Measurements from ENCODE around the gene IL4I1.

IL4I1 gene

DNA sequence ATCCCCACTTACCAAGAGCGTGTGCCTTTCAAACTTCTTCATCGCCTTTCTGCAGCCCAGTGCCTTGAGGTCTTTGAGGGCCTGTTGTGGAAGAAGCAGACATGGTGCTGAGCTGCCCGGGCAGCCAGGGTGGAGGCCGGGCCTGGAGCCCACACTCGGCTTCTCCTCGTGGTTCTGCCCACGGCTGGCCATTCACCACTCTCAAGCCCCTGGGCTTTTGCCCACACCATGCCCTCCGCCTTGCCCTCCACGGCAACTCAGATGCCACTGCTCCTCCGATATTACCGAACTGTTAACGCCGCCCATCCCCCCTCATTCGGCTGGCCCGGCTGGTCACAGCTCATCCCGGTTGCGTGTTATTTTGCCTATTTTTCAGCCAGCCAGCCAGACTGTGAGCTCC is 5.3 kb downstream of the IL4I1 start:
- no peaks in the 10 kb centered on the region for H3K9me3 Mint-ChIP-seq
- no peaks in the 10 kb centered on the region for H3K27me3 Mint-ChIP-seq
- no peak overlapping the region for H3K27ac Mint-ChIP-seq
- H3K36me3 Mint-ChIP-seq (ENCODE audit: low read depth): peaks cover 5% of the 10 kb centered on the region
- peaks cover 39% of the 10 kb centered on the region for H3K4me1 Mint-ChIP-seq (ENCODE audit: low read depth)
- H3K4me3 Mint-ChIP-seq: no peak overlapping the region

DNA sequence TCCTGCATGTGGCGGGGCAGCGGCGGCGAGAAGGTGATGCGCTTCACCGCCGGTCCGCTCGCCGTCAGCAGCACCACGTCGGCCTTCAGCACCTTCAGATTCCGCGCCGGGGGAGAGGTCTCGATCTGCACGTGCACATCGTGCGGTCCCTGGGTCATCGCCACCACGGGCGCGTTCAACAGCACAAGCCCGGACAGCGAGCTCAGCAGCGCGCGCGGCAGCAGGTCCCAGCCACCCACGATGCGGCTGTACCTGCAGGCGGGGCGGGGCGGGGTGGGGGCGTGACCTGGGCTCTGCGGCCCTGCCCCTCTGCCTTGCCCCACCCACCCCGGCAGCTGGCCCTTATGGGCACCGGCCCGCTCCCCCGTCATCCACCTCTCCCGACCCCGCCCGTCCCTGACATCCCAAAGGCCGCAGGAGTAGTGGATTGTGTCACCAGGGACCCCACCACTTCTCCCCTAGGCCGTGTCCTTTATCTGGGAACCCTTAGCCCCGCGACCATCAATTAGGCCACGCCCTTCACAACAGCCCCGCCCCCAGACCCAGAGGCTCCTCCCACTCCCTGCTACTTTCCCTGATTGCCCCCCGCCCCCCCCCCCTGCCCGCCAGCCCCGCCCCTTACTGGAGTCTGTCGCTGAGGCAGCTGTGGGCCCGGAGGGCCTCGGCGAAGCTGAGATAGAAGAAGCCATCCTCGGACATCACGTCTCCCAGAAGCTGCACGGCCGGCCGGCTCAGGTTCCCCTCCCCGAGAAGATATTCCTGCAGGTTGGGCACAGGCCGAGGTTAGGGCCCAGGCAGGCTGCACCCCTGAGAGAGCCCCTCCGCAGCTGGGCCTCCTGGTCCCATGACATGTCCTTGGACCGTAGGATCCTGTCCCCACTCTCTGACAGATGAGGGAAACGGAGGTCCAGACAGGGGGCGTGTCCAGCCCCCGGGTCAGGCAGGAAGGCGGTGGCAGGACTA is 6.1 kb downstream of the IL4I1 start:
- H3K27me3 Mint-ChIP-seq: no peaks in the 10 kb centered on the region
- no peaks in the 10 kb centered on the region for H3K9me3 Mint-ChIP-seq
- H3K4me1 Mint-ChIP-seq (ENCODE audit: low read depth): peaks cover 32% of the 10 kb centered on the region
- peaks cover 7% of the 10 kb centered on the region for H3K36me3 Mint-ChIP-seq (ENCODE audit: low read depth)
- H3K27ac Mint-ChIP-seq: peak overlapping the region; percentile 51
- H3K4me3 Mint-ChIP-seq: peak overlapping the region; percentile 64

GRCh38 chr19:49889687-49890348 is 6.9 kb downstream of the IL4I1 start:
- peak overlapping the region; percentile 51 for H3K27ac Mint-ChIP-seq

GRCh38 chr19:49889038-49889686 is 7.5 kb downstream of the IL4I1 start:
- Mint-ChIP-seq H3K9me3 (no peaks in the 10 kb centered on the region), H3K27me3 (no peaks in the 10 kb centered on the region), H3K27ac (no peak overlapping the region), H3K36me3 (ENCODE audit: low read depth) (peaks cover 21% of the 10 kb centered on the region), H3K4me3 (no peak overlapping the region), H3K4me1 (ENCODE audit: low read depth) (peaks cover 18% of the 10 kb centered on the region)

More at GRCh38 chr19:49889687-49890348, 6.9 kb downstream of the IL4I1 start:
- Mint-ChIP-seq H3K4me1 (ENCODE audit: low read depth) (peaks cover 24% of the 10 kb centered on the region), H3K9me3 (no peaks in the 10 kb centered on the region), H3K27me3 (no peaks in the 10 kb centered on the region), H3K36me3 (ENCODE audit: low read depth) (peaks cover 15% of the 10 kb centered on the region), H3K4me3 (peak overlapping the region; percentile 64)

DNA sequence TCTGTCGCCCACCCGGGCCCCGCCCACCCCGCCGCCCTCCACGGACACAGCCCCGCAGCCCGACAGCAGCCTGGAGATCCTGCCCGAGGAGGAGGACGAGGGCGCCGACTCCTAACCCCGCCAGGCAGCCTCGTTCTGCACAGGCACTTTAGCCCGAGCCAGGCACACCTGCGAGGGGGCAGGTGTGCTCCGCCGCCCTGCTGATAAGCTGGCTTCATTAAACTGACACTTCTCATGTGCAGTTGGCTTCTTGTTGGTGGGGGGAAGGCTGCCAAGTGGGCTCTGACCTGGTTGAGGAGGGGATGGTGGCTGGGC is 8.2 kb downstream of the IL4I1 start:
- H3K4me1 Mint-ChIP-seq (ENCODE audit: low read depth): peaks cover 15% of the 10 kb centered on the region
- no peaks in the 10 kb centered on the region for H3K9me3 Mint-ChIP-seq
- no peak overlapping the region for H3K27ac Mint-ChIP-seq
- no peak overlapping the region for H3K4me3 Mint-ChIP-seq
- peaks cover 22% of the 10 kb centered on the region for H3K36me3 Mint-ChIP-seq (ENCODE audit: low read depth)
- no peaks in the 10 kb centered on the region for H3K27me3 Mint-ChIP-seq

GRCh38 chr19:49887665-49888509 is 8.8 kb downstream of the IL4I1 start:
- no peak overlapping the region for H3K27ac Mint-ChIP-seq
- H3K9me3 Mint-ChIP-seq: no peaks in the 10 kb centered on the region
- H3K4me3 Mint-ChIP-seq: no peak overlapping the region
- H3K4me1 Mint-ChIP-seq (ENCODE audit: low read depth): peaks cover 10% of the 10 kb centered on the region
- H3K36me3 Mint-ChIP-seq (ENCODE audit: low read depth): peaks cover 24% of the 10 kb centered on the region
- no peaks in the 10 kb centered on the region for H3K27me3 Mint-ChIP-seq

DNA sequence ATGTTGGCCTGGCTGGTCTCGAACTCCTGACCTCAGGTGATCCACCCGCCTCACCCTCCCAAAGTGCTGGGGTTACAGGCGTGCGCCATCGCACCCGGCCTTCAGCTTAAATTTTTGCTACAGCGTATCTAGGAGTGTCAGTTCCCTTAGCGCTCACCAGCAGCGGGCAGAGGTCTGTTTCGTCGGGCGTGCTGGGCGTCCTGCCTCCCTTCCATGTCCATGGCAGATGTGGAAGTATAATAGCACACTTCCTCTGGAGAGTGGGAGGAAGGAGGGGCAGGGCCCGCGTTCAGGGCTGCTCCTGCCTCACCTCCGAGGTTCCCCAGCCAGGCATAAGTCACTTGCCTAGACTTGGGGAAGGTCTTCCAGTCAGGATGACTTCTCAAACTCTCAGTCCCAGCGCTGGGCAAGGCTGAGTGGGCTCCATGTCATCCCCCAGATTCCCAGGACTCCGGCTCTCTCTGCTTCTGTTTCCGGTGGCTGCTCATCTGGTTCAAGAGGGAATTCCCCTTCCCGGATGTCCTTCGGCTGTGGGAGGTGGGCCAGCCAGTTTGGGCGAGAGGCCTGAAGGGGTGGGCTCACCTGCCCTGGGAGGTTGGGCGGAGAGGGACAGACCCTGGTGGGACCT is 9.5 kb downstream of the IL4I1 start:
- Mint-ChIP-seq H3K36me3 (ENCODE audit: low read depth) (peaks cover 28% of the 10 kb centered on the region), H3K4me1 (ENCODE audit: low read depth) (peaks cover 3% of the 10 kb centered on the region), H3K27ac (no peak overlapping the region), H3K9me3 (no peaks in the 10 kb centered on the region), H3K4me3 (no peak overlapping the region), H3K27me3 (no peaks in the 10 kb centered on the region)

DNA sequence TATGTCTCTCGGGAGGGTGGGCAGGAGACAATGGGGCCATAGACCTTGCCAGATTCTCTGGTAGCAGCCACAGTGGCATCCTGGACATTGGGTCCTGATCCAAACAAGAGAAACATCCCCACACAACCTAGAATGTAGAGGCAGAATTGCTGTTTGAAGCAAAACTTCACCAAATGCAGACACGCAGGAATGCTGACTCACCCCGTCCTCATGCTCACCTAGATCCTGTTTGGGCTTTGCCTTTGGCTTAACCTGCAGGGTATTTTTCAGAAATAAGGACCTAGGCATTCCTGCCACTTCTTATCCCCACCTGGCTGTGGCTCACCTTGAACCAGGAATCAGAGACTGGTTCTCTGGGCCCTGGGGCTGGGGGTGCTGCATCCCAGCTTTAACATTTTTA is 11.9 kb downstream of the IL4I1 start:
- Mint-ChIP-seq H3K36me3 (ENCODE audit: low read depth) (peaks cover 40% of the 10 kb centered on the region), H3K9me3 (no peaks in the 10 kb centered on the region), H3K4me3 (no peak overlapping the region), H3K27ac (no peak overlapping the region), H3K27me3 (no peaks in the 10 kb centered on the region), H3K4me1 (ENCODE audit: low read depth) (no peaks in the 10 kb centered on the region)

- Mint-ChIP-seq H3K27me3 (no peaks in the 10 kb centered on the region), H3K4me3 (no peak overlapping the region), H3K4me1 (ENCODE audit: low read depth) (peaks cover 5% of the 10 kb centered on the region), H3K9me3 (no peaks in the 10 kb centered on the region), H3K27ac (no peak overlapping the region), H3K36me3 (ENCODE audit: low read depth) (peaks cover 45% of the 10 kb centered on the region)
Measured at GRCh38 chr19:49884109-49884508, 12.6 kb downstream of the IL4I1 start.

DNA sequence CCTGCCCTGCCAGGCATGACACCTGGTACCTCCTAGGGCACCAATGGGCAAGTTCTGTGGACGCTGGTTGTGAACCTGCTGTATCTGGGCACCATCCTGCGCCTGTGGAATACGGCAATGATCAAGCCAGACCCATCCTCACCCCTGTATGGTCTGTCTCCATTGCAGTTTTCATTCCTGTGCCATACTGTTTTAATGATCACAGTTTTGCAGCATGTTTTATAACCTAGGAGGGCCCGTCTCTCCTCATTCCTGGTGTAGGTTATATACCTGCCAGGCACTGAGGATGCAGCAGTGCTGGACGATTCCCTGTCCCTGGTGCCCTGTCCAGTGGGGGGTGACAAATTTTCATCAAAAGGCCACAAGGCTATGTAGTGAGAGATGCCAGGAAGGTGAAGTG is 13.6 kb downstream of the IL4I1 start:
- H3K27ac Mint-ChIP-seq: no peak overlapping the region
- H3K36me3 Mint-ChIP-seq (ENCODE audit: low read depth): peaks cover 50% of the 10 kb centered on the region

GRCh38 chr19:49882643-49883042 is 14.0 kb downstream of the IL4I1 start:
- no peak overlapping the region for H3K4me3 Mint-ChIP-seq
- peaks cover 18% of the 10 kb centered on the region for H3K4me1 Mint-ChIP-seq (ENCODE audit: low read depth)
- no peaks in the 10 kb centered on the region for H3K27me3 Mint-ChIP-seq
- H3K9me3 Mint-ChIP-seq: no peaks in the 10 kb centered on the region
- H3K27ac Mint-ChIP-seq: no peak overlapping the region
- H3K36me3 Mint-ChIP-seq (ENCODE audit: low read depth): peaks cover 52% of the 10 kb centered on the region

More for the DNA sequence above, 13.6 kb downstream of the IL4I1 start:
- H3K4me3 Mint-ChIP-seq: no peak overlapping the region
- no peaks in the 10 kb centered on the region for H3K27me3 Mint-ChIP-seq
- peaks cover 15% of the 10 kb centered on the region for H3K4me1 Mint-ChIP-seq (ENCODE audit: low read depth)
- no peaks in the 10 kb centered on the region for H3K9me3 Mint-ChIP-seq

DNA sequence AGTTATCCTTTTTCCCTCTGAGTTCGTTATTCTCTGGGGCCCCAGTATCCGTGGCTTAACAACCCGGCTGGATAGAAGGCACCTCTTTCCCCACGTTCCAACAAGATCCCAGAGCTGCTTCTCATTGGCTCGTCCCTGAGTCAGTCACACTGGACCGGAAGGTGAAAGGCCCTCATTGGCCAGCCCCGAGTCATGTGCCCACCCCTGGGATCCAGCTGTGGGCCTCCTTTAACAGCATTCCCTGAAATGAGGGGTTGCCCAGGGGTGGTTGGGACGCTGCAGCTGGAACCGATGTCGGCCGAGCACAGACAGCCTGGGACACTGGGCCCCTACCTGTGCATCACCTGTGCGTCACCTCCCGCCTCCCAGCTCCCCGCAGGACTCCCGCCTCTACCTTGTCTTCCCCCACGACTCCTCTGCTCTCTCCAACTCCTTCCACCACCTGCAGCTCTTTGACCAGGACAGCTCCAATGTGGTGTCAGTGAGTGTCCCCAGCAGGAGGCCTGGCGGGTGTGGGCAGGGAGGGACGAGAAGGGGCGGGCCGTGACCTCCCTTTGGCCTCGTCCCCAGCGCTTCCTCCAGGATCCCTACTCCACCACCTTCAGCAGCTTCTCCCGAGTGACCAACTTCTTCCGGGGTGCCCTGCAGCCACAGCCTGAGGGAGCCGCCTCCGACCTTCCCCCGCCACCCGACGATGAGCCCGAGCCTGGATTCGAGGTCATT is 14.9 kb downstream of the IL4I1 start:
- Mint-ChIP-seq H3K4me3 (no peak overlapping the region), H3K27me3 (no peaks in the 10 kb centered on the region), H3K36me3 (ENCODE audit: low read depth) (peaks cover 52% of the 10 kb centered on the region), H3K9me3 (no peaks in the 10 kb centered on the region), H3K4me1 (ENCODE audit: low read depth) (peaks cover 18% of the 10 kb centered on the region), H3K27ac (no peak overlapping the region)

DNA sequence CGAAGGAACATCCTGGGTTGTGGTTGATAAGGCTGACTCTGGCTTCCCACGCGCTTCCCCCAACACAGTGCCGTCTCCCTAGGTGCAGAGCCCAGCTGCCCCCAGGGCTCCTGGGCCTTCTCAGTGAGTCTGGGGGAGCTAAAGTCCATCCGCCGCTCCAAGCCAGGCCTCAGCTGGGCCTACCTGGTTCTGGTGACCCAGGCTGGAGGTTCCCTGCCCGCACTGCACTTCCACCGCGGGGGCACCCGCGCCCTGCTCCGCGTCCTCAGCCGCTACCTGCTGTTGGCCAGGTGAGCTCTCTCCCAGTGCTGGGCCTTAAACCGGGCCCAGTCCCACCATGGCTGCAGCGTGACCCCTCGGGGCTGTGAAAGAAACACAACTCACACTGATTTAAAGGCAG is 15.5 kb downstream of the IL4I1 start:
- Mint-ChIP-seq H3K4me3 (no peak overlapping the region), H3K4me1 (ENCODE audit: low read depth) (peaks cover 18% of the 10 kb centered on the region), H3K27ac (no peak overlapping the region), H3K36me3 (ENCODE audit: low read depth) (peaks cover 48% of the 10 kb centered on the region), H3K27me3 (no peaks in the 10 kb centered on the region), H3K9me3 (no peaks in the 10 kb centered on the region)
